Dendritic cell treated with granulocyte-macrophage colony-stimulating factor and Interleukin-4, amounts not matched to agents 40 ng/mL and 50 ng/mL, for 4 days (primary cell): ENCODE results near the gene KLHL24.
"Not testable (repeated sequence)": the region's sequence is repeated elsewhere in the genome, so short reads cannot be mapped to it uniquely, and the experiment has no call there.

ENCODE experiments used
- H3K27ac Mint-ChIP-seq: one replicate; pipeline ENCODE4 v1.8.0; 2022; ENCODE audit warnings: mild to moderate bottlenecking, mixed read lengths
- H3K27me3 Mint-ChIP-seq: one replicate; pipeline ENCODE4 v1.8.0; 2022; ENCODE audit warnings: mild to moderate bottlenecking, mixed read lengths
- H3K36me3 Mint-ChIP-seq: one replicate; pipeline ENCODE4 v1.8.0; 2022; ENCODE audit warnings: low read depth, mixed read lengths
- H3K4me1 Mint-ChIP-seq: one replicate; pipeline ENCODE4 v1.8.0; 2022; ENCODE audit warnings: low read depth, mixed read lengths
- H3K4me3 Mint-ChIP-seq: one replicate; pipeline ENCODE4 v1.8.0; 2022; ENCODE audit warnings: mild to moderate bottlenecking, moderate library complexity, mixed read lengths
- H3K9me3 Mint-ChIP-seq: one replicate; pipeline ENCODE4 v1.8.0; 2022; ENCODE audit warnings: mixed read lengths
- intact Hi-C: fragments of 100-400 bp; cut with micrococcal nuclease; formaldehyde crosslinking; loops from one replicate; pipeline ENCODE4 v1.15.0; 2022

The KLHL24 gene

GRCh38 chr3:183619624-183620251 lies 15.7 kb upstream of the KLHL24 start:
- H3K36me3 Mint-ChIP-seq = no peaks in the 10 kb centered on the region
- H3K4me1 Mint-ChIP-seq = no peaks in the 10 kb centered on the region
- H3K27me3 Mint-ChIP-seq = no peaks in the 10 kb centered on the region
- intact Hi-C loops = no loop called here
- H3K27ac Mint-ChIP-seq = no peak overlapping the region
- H3K4me3 Mint-ChIP-seq = no peak overlapping the region
- no peaks in the 10 kb centered on the region for H3K9me3 Mint-ChIP-seq

DNA sequence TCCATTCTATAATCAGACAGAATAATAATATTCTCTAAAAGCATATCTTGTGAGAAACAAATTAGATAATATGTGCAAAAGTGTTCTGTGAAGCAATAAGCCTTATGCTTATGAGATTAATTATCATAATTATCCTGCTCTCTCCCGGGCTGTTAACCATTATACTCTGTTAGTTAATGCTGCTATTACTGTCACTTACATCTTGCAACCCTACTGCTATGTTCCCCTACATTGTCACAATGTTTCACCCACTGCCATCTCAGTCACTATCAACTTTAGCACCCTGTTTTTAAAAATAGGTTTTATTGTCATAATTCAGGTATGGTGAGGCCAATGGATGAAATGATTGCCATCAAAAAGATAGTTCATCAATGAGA lies 15.2 kb upstream of the KLHL24 start:
- Mint-ChIP-seq H3K27me3 (no peaks in the 10 kb centered on the region), H3K27ac (no peak overlapping the region), H3K9me3 (no peaks in the 10 kb centered on the region), H3K36me3 (no peaks in the 10 kb centered on the region), H3K4me3 (no peak overlapping the region), H3K4me1 (no peaks in the 10 kb centered on the region)
- intact Hi-C loops = no loop called here

DNA sequence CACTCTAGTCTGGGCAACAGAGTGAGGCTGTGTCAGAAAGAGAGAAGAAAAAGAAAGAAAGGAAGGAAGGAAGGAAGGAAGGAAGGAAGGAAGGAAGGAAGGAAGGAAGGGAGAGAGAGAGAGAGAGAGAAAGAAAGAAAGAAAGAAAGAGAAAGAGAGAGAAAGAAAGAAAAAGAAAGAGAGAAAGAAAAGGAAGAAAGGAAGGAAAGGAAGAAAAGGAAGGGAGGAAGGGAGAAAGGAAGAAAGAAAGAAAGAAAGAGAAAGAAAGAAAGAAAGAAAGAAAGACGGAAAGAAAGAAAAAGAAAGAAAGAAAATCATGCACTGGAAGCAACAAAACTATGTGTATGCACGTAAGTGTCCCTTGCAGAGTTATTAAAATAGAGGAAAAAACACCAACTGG lies 12.9 kb upstream of the KLHL24 start:
- H3K9me3 Mint-ChIP-seq, H3K27me3 Mint-ChIP-seq, H3K36me3 Mint-ChIP-seq, H3K4me1 Mint-ChIP-seq, H3K27ac Mint-ChIP-seq, intact Hi-C loops, H3K4me3 Mint-ChIP-seq: not testable (repeated sequence)

DNA sequence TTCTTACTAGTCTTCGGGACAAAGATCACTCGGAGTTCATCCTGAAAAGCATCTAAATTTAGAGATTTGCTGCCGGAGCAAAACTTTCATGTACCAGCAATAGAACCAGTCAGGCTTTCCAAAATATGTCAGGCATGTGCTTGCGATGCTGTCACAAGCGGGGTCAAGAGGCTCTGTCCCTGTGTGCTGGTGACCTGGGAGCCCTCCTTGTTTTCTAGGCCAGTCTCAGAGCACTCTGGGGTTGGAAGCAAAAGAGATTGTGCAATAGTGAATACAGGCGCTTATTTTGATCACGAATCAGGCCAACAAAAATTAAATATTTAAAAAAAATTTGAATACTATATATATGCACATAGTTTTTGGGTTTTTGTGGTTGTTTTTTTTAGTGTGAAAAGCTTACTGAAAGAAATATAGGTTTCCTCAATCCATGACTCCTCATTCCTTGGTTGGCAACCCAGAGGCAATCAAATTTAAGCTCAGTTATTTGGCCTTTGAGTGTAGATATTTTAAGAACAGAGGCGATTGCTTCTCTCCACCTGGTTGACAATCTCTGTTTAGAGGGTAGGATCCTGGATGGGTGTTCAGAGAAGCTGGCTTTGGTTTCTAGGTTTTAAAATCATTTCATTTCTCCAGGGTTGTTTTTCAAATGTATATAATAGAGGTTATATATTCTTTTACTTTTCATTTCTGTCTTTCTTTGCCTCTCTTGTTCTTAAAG lies 8.4 kb upstream of the KLHL24 start:
- intact Hi-C loops = no loop called here
- Mint-ChIP-seq H3K36me3 (no peaks in the 10 kb centered on the region), H3K27ac (no peak overlapping the region), H3K4me1 (no peaks in the 10 kb centered on the region), H3K9me3 (no peaks in the 10 kb centered on the region), H3K27me3 (no peaks in the 10 kb centered on the region), H3K4me3 (no peak overlapping the region)

GRCh38 chr3:183629546-183630301 lies 5.7 kb upstream of the KLHL24 start:
- intact Hi-C loops = no loop called here

DNA sequence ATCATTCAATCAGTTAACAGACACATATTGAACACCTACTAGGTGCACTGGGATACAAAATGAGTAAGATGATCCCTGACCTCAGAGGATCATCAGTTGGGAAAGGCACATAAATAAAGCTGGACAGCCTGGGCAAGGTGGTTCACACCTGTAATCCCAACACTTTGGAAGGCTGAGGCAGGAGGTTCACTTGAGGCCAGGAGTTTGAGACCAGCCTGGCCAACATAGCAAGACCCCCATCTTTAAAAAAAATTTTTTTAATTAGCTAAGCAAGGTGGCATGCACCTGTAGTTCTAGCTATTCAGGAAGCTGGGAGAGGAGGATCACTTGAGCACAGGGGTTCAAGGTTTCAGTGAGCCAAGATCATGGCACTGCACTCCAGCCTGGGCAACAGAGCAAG lies 3.7 kb upstream of the KLHL24 start:
- Mint-ChIP-seq H3K4me1 (peaks cover 10% of the 10 kb centered on the region), H3K27me3 (no peaks in the 10 kb centered on the region), H3K27ac (no peak overlapping the region), H3K4me3 (no peak overlapping the region), H3K36me3 (peaks cover 8% of the 10 kb centered on the region), H3K9me3 (no peaks in the 10 kb centered on the region)
- intact Hi-C loops = no loop called here

More at GRCh38 chr3:183629546-183630301, 5.7 kb upstream of the KLHL24 start:
- Mint-ChIP-seq H3K4me1 (peaks cover 5% of the 10 kb centered on the region), H3K4me3 (no peak overlapping the region), H3K27me3 (no peaks in the 10 kb centered on the region), H3K9me3 (no peaks in the 10 kb centered on the region), H3K36me3 (no peaks in the 10 kb centered on the region), H3K27ac (no peak overlapping the region)

- H3K27ac Mint-ChIP-seq, H3K4me3 Mint-ChIP-seq, H3K27me3 Mint-ChIP-seq, intact Hi-C loops, H3K36me3 Mint-ChIP-seq, H3K9me3 Mint-ChIP-seq: not testable (repeated sequence)
- peaks cover 20% of the 10 kb centered on the region for H3K4me1 Mint-ChIP-seq
Measured at GRCh38 chr3:183632725-183633124, 2.7 kb upstream of the KLHL24 start.

DNA sequence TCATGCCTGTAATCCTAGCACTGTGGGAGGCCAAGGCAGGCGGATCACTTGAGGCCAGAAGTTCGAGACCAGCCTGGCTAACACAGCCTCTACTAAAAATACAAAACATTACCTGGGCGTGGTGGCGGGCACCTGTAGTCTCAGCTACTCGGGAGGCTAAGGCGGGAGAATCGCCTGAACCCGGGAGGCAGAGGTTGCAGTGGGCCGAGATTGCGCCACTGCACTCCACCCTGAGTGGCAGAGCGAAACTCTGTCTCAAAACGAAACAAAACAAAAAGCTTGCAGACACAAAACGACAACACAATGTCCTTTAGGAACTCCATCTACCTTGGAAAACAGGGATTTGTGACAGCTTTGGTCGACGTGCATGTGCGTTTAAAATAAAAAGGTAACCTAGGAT lies 716 bp upstream of the KLHL24 start:
- intact Hi-C loops = loop anchor here (5.0 kb wide), 1 partner anchor 127 kb away; no protein-coding TSS in a partner anchor
- Mint-ChIP-seq H3K36me3 (peaks cover 8% of the 10 kb centered on the region), H3K4me3 (peak overlapping the region; percentile 93), H3K4me1 (peaks cover 26% of the 10 kb centered on the region), H3K9me3 (no peaks in the 10 kb centered on the region), H3K27me3 (no peaks in the 10 kb centered on the region), H3K27ac (peak overlapping the region; percentile 95)

DNA sequence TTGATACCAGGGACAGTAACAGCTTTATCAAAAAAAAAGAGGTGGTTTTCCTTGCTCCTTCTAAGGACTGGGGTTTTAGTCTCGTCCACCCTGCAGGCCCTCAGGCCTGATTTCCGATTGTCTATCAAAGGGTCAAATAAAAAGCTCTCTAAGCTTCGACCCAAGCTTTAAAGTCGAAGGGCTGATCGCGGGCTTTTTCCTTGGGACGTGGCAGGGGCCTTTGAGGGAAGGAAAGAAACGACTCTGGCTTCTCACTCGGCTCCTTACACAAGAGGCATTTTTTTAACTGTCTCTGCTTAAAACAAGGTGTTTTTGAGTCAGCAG lies 354 bp upstream of the KLHL24 start:
- peaks cover 8% of the 10 kb centered on the region for H3K36me3 Mint-ChIP-seq
- peak overlapping the region; percentile 95 for H3K27ac Mint-ChIP-seq
- H3K4me1 Mint-ChIP-seq = peaks cover 26% of the 10 kb centered on the region
- H3K27me3 Mint-ChIP-seq = no peaks in the 10 kb centered on the region
- no peaks in the 10 kb centered on the region for H3K9me3 Mint-ChIP-seq
- H3K4me3 Mint-ChIP-seq = peak overlapping the region; percentile 93
- intact Hi-C loops = loop anchor here (5.0 kb wide), 1 partner anchor 128 kb away; no protein-coding TSS in a partner anchor

DNA sequence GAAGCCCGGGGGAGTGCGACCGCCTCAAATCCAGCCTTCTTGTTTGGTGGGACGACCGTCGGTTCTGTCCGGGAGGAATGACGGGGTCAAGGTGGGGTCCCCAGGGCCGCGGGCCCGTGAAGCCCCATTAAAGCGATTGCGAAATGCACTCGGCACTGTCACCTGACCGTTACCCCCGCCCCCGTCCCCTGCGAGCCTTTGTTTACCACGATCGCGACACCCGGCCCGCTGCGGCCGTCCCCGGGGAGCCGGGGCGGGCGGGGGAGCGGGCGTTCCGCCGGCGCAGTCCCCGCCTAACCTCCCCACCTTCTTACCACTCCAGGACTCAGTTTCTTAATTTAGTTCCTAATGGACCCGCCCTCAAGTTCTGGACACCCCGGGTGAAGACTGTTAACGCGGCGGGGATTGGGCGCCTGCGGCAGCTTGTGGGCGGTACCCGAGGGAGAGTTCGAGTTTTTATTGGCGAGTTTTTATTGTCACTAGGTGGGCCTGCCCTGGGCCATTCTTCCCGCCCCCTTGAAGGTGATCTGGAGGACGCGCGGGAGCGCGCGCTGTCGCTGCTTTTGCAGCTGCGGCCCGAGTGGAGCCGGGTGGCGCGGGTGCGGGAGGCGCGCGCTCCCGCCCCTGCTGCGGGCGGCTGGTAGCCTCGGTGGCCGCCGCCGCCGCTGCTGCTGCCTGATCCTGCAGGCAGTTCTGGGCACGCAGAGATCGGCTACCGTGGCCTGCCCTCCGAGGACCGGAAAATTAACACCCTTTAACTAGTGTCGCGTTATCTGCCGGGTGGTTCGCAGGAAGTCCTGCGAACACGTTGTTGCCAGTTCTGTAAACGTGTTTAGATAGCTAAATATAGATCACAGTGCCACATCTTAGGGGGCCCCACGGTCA lies 1.0 kb downstream of the KLHL24 start:
- H3K27me3 Mint-ChIP-seq = no peaks in the 10 kb centered on the region
- H3K36me3 Mint-ChIP-seq = peaks cover 8% of the 10 kb centered on the region
- intact Hi-C loops = loop anchor here (2.0 to 5.0 kb wide), 2 partner anchors 62 to 129 kb away; no protein-coding TSS in a partner anchor
- peaks cover 29% of the 10 kb centered on the region for H3K4me1 Mint-ChIP-seq
- H3K9me3 Mint-ChIP-seq = no peaks in the 10 kb centered on the region
- peak overlapping the region; percentile 93 for H3K4me3 Mint-ChIP-seq
- peak overlapping the region; percentile 95 for H3K27ac Mint-ChIP-seq

DNA sequence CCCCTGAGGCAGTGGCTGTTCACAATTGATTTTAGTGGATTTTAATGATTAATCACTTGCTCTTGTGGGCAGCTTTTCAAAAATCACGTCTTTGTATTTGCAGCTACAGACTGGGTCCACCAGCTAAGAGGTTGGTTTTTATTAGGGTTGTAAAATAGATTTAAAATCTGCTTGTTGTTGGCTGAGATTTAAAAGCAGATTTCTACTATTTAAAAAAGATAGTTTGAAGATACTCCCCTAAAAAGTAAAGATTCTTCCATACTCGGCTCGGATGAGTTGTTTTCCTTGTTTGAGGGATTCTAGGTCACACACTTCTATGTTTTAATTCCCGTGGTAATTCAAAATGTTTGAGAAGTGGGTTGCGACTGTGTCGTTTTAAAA lies 1.7 kb downstream of the KLHL24 start:
- Mint-ChIP-seq H3K36me3 (peaks cover 8% of the 10 kb centered on the region), H3K4me1 (peaks cover 33% of the 10 kb centered on the region), H3K27me3 (no peaks in the 10 kb centered on the region), H3K4me3 (peak overlapping the region; percentile 93), H3K9me3 (no peaks in the 10 kb centered on the region), H3K27ac (peak overlapping the region; percentile 95)
- intact Hi-C loops = loop anchor here (2.0 to 5.0 kb wide), 2 partner anchors 62 to 130 kb away; no protein-coding TSS in a partner anchor

- Mint-ChIP-seq H3K4me3 (peak overlapping the region; percentile 93), H3K27ac (peak overlapping the region; percentile 95), H3K4me1 (peaks cover 33% of the 10 kb centered on the region)
- H3K27me3 Mint-ChIP-seq, H3K9me3 Mint-ChIP-seq, H3K36me3 Mint-ChIP-seq: not testable (repeated sequence)
- intact Hi-C loops = loop anchor here (2.0 to 5.0 kb wide), 2 partner anchors 61 to 130 kb away; no protein-coding TSS in a partner anchor
Measured at GRCh38 chr3:183637633-183638032, 2.2 kb downstream of the KLHL24 start.

DNA sequence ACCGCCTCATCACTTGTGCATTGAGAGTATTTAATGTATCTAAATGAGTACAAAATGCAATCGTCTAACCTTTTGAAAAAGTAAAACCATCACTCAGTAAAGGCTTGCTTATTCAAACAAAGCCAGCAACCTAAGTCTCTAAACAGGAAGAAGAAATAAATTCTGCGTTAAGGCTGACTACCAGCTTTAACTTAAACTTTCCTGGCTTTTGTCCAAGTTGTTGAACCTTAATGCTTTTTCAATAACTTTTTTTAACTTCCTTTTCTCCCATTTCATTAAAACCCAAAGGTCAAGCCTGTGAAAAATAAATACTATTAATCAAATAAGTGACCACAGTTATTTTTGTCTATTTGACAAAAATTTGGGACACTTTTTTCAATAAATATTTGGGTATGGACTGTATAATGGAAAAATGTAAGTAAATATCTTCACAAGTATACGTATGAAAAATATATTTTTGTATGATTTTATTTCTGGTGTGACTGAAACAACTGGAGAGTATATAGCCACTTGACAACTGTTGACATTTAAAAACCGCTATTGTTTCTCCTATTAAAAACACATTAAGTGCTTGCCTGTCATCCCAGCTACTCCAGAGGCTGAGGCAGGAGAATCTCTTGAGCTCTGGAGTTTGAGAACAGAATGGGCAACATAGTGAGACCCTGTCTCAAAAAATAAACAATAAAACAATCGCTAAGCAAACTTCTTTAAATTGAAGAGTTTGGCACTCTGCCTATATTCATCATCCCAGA lies 2.9 kb downstream of the KLHL24 start:
- peak overlapping the region; percentile 95 for H3K27ac Mint-ChIP-seq

More for the DNA sequence above, 2.9 kb downstream of the KLHL24 start:
- Mint-ChIP-seq H3K4me3 (no peak overlapping the region), H3K36me3 (peaks cover 14% of the 10 kb centered on the region), H3K4me1 (peaks cover 33% of the 10 kb centered on the region), H3K9me3 (no peaks in the 10 kb centered on the region), H3K27me3 (no peaks in the 10 kb centered on the region)
- intact Hi-C loops = loop anchor here (5.0 kb wide), 1 partner anchor 131 kb away; no protein-coding TSS in a partner anchor
